ENCODE data around the gene PPBP. TPM values are rescaled to one million over a fixed set of nuclear protein-coding genes. Genes with fewer than 3 reads are reported as not detected.

Gene PPBP
- polyA plus RNA-seq, 1 of the 3 experiments (the other 2 are of a cell fraction) = not detected

GRCh38 chr4:73979407-73979957 is 8.5 kb downstream of the PPBP start:
- Histone ChIP-seq H3K9me2 (no peaks in the 10 kb centered on the region), H4K20me1 (ENCODE audit: insufficient read depth) (no peaks in the 10 kb centered on the region), H3K36me3 (replicated peaks in 1 of 2; ENCODE audit: control insufficient read depth in 1 of 2, insufficient read depth in 2 of 2, low read length in 1 of 2) (no peaks in the 10 kb centered on the region), H3K9ac (no peak overlapping the region), H3F3A (replicated peaks; ENCODE audit: insufficient read depth) (no peaks in the 10 kb centered on the region), H3K9me3 (no peaks in the 10 kb centered on the region), H3K4me3 (ENCODE audit: low read depth in 2 of 2, low read length in 1 of 2) (no peak overlapping the region), H2AFZ (ENCODE audit: low read depth) (no peak overlapping the region), H3K79me2 (ENCODE audit: insufficient read depth) (no peaks in the 10 kb centered on the region), H3K27ac (ENCODE audit: low read depth in 2 of 2, low read length in 1 of 2) (no peak overlapping the region), H3K4me1 (ENCODE audit: control insufficient read depth in 1 of 2, insufficient read depth in 2 of 2, low read depth in 1 of 2, low read length in 1 of 2) (no peaks in the 10 kb centered on the region), H3K27me3 (ENCODE audit: insufficient read depth) (peaks cover 7% of the 10 kb centered on the region), H3K4me2 (no peak overlapping the region)
- WGBS (ENCODE audit: low lambda C conversion rate) = 7% methylated on average over 3 of the region's 3 CpGs
- TF ChIP-seq IRF3 (IDR thresholded peaks at IDR 0.05; ENCODE audit: low read depth, low read length) (no peak), NRF1 (IDR thresholded peaks at IDR 0.05; ENCODE audit: low read depth, low read length) (no peak), SIN3A (IDR thresholded peaks at IDR 0.05; ENCODE audit: borderline replicate concordance, low read depth, low read length) (no peak), USF2 (IDR thresholded peaks at IDR 0.05; ENCODE audit: borderline replicate concordance, low read depth, low read length) (no peak), TCF12 (IDR thresholded peaks at IDR 0.05) (no peak), YY1 (IDR thresholded peaks at IDR 0.05; ENCODE audit: low read depth) (no peak), FOXJ3 (CRISPR knock-in tag; IDR thresholded peaks at IDR 0.05) (no peak), ELF1 (IDR thresholded peaks at IDR 0.05) (no peak), USF1 (IDR thresholded peaks at IDR 0.05; ENCODE audit: borderline replicate concordance, low read depth) (no peak), RCOR1 (IDR thresholded peaks at IDR 0.05; ENCODE audit: low read length) (no peak), GATA2 (CRISPR knock-in tag; IDR thresholded peaks at IDR 0.05) (no peak), EP300 (IDR thresholded peaks at IDR 0.05; ENCODE audit: borderline replicate concordance in 1 of 2, low read depth in 1 of 2, low read length in 1 of 2) (no peak), POLR2AphosphoS5 (IDR thresholded peaks at IDR 0.05; ENCODE audit: low read depth, low read length) (no peak), SMC3 (IDR thresholded peaks at IDR 0.05; ENCODE audit: low read depth, low read length) (no peak), EZH2phosphoT487 (IDR thresholded peaks at IDR 0.05; ENCODE audit: borderline replicate concordance, low read depth) (no peak), MAX (IDR thresholded peaks at IDR 0.05; ENCODE audit: low read depth) (no peak), JUND (IDR thresholded peaks at IDR 0.05) (no peak)
- CTCF ChIA-PET = interaction anchor here (1.5 kb wide), 1 partner anchor 58 kb away, joined by 3 read pairs; no protein-coding TSS in a partner anchor
- POLR2A ChIA-PET = no interaction called here
- no peak for DNase-seq
